IMR-90 (cell line): Measurements from ENCODE around the gene CHST10. TPM values are rescaled to one million over a fixed set of nuclear protein-coding genes. Genes with fewer than 3 reads are reported as not detected.
A peak's percentile ranks its signal among the peaks of the same experiment; 100 is the strongest.

Experiments
- ATAC-seq: fragments of 200-7000 bp; cut with Tn5 transposase; 2 replicates; pipeline ENCODE4 v1.9.1; 2020; ENCODE audit warnings: low read depth, mild to moderate bottlenecking, moderate library complexity
- BruUV-seq: library from RNA; stranded (reverse); fragments of 400-500 nt; replicated peaks from 2 replicates; lab custom pipeline; 2021; lab: Mats Ljungman, UMichigan
- CTCF ChIA-PET: fragments of 300-600 bp; formaldehyde crosslinking; extraction: SDS; loops from one replicate; lab custom pipeline; 2021; ENCODE audit warnings: antibody characterized with exemption; lab: Yijun Ruan, JAX
- POLR2A ChIA-PET: fragments of 300-600 bp; sonication (Branson Sonifier 250); formaldehyde crosslinking; loops from one replicate; lab custom pipeline; 2022; ENCODE audit warnings: antibody characterized with exemption; ENCODE audit not compliant: unreplicated experiment; lab: Charles Lee
- DNase-seq: peaks from one replicate; pipeline ENCODE4 v3.0.0; 2013
- H2AFZ ChIP-seq: replicated peaks from 2 replicates; pipeline ENCODE3; 2013; ENCODE audit warnings: low read length, mild to moderate bottlenecking; ENCODE audit not compliant: poor library complexity
- H2AK5ac ChIP-seq: 2 replicates; pipeline ENCODE4 v1.6.1; 2013; ENCODE audit warnings: low read depth, low read length, inconsistent platforms
- H2AK9ac ChIP-seq: replicated peaks from 2 replicates; pipeline ENCODE3; 2013; ENCODE audit warnings: mild to moderate bottlenecking, low read depth, low read length, moderate library complexity; ENCODE audit not compliant: poor library complexity
- H2BK120ac ChIP-seq: 2 replicates; pipeline ENCODE4 v1.6.1; 2013; ENCODE audit warnings: low read depth, low read length, inconsistent platforms
- H2BK15ac ChIP-seq: 3 replicates; pipeline ENCODE4 v1.6.1; 2013; ENCODE audit warnings: low read depth, low read length, inconsistent platforms
- H2BK20ac ChIP-seq: 2 replicates; pipeline ENCODE4 v1.6.1; 2013; ENCODE audit warnings: low read depth, mild to moderate bottlenecking, inconsistent platforms, low read length, moderate library complexity
- H2BK5ac ChIP-seq: 2 replicates; pipeline ENCODE4 v1.6.1; 2013; ENCODE audit warnings: mild to moderate bottlenecking, low read depth, low read length, inconsistent platforms; ENCODE audit not compliant: poor library complexity, severe bottlenecking
- H3K14ac ChIP-seq: replicated peaks from 2 replicates; pipeline ENCODE4 v1.6.1; 2013; ENCODE audit warnings: low read depth, low read length, inconsistent platforms
- H3K18ac ChIP-seq: 2 replicates; pipeline ENCODE4 v1.6.1; 2013; ENCODE audit warnings: low read depth, low read length, control low read depth
- H3K23ac ChIP-seq: 2 replicates; pipeline ENCODE4 v1.6.1; 2013; ENCODE audit warnings: low read depth, low read length, inconsistent platforms
- H3K27ac ChIP-seq: 2 replicates; pipeline ENCODE4 v1.5.1; 2013; ENCODE audit warnings: mild to moderate bottlenecking, control low read depth, low read length; ENCODE audit not compliant: insufficient read depth
- H3K27me3 ChIP-seq: 2 replicates; pipeline ENCODE4 v1.6.1; 2013; ENCODE audit warnings: low read length; ENCODE audit not compliant: control insufficient read depth, insufficient read depth
- H3K36me3 ChIP-seq: 2 replicates; pipeline ENCODE4 v1.6.1; 2013; ENCODE audit warnings: low read length, mixed read lengths; ENCODE audit not compliant: control insufficient read depth, insufficient read depth
- H3K4ac ChIP-seq: 2 replicates; pipeline ENCODE4 v1.6.1; 2013; ENCODE audit warnings: low read depth, low read length, inconsistent platforms
- H3K4me1 ChIP-seq: 2 replicates; pipeline ENCODE4 v1.6.1; 2013; ENCODE audit warnings: low read length, mixed read lengths; ENCODE audit not compliant: control insufficient read depth, insufficient read depth
- H3K4me2 ChIP-seq: 2 replicates; pipeline ENCODE4 v1.6.1; 2013; ENCODE audit warnings: low read depth, mild to moderate bottlenecking, control low read depth, low read length, moderate library complexity
- H3K4me3 ChIP-seq: 2 replicates; pipeline ENCODE4 v1.5.1; 2013; ENCODE audit warnings: low read depth, mild to moderate bottlenecking, control low read depth, low read length, moderate library complexity; ENCODE audit not compliant: insufficient read depth
- H3K56ac ChIP-seq: 2 replicates; pipeline ENCODE4 v1.6.1; 2013; ENCODE audit warnings: low read length, inconsistent platforms; ENCODE audit not compliant: insufficient read depth; ENCODE audit errors: extremely low read depth
- H3K79me1 ChIP-seq, 2 experiments: 2 replicates each; pipeline ENCODE4 v1.6.1; 2013; ENCODE audit warnings: low read length in 2 of 2, inconsistent platforms in 1 of 2, low read depth in 1 of 2
- H3K9ac ChIP-seq: 2 replicates; pipeline ENCODE4 v1.6.1; 2013; ENCODE audit warnings: low read depth, low read length, control low read depth
- H3K9me1 ChIP-seq: 2 replicates; pipeline ENCODE4 v1.6.1; 2013; ENCODE audit warnings: low read length, inconsistent platforms; ENCODE audit not compliant: insufficient read depth
- H3K9me3 ChIP-seq: 2 replicates; pipeline ENCODE4 v1.6.1; 2013; ENCODE audit warnings: low read length; ENCODE audit not compliant: control insufficient read depth, insufficient read depth
- H4K20me1 ChIP-seq: 2 replicates; pipeline ENCODE4 v1.6.1; 2013; ENCODE audit warnings: low read length, inconsistent platforms; ENCODE audit not compliant: insufficient read depth
- H4K5ac ChIP-seq: 2 replicates; pipeline ENCODE4 v1.6.1; 2013; ENCODE audit warnings: mild to moderate bottlenecking, low read depth, low read length, control low read depth
- H4K8ac ChIP-seq, 2 experiments: 2 replicates each; pipeline ENCODE4 v1.6.1; 2013; ENCODE audit warnings: low read depth in 2 of 2, low read length in 2 of 2, control low read depth in 1 of 2, inconsistent platforms in 1 of 2
- H4K91ac ChIP-seq: 2 replicates; pipeline ENCODE4 v1.6.1; 2013; ENCODE audit warnings: low read depth, low read length, inconsistent platforms; ENCODE audit not compliant: insufficient read depth
- CEBPB ChIP-seq: IDR thresholded peaks from 2 replicates; pipeline ENCODE4 v1.6.1; 2012; ENCODE audit warnings: low read depth, low read length, improper control_type of control experiment
- NFE2L2 ChIP-seq: fragments of 150-350 bp; IDR thresholded peaks from 2 replicates; pipeline ENCODE4 v1.6.1; 2016; ENCODE audit warnings: low read depth, mild to moderate bottlenecking, low read length
- RCOR1 ChIP-seq: IDR thresholded peaks from 2 replicates; pipeline ENCODE4 v1.6.1; 2012; ENCODE audit warnings: mild to moderate bottlenecking, low read length, improper control_type of control experiment; ENCODE audit not compliant: insufficient replicate concordance
- SMC3 ChIP-seq: fragments of 150-350 bp; IDR thresholded peaks from 2 replicates; pipeline ENCODE4 v1.6.1; 2016; ENCODE audit warnings: low read depth, mild to moderate bottlenecking, antibody characterized with exemption, low read length, moderate library complexity
- WGBS, 2 experiments: methylation state at CpG; one replicate each; pipeline versions ENCODE4 v1.1.5 to v1.1.7; 2013; ENCODE audit warnings: missing lambda C conversion rate in 2 of 2; ENCODE audit not compliant: insufficient read length in 1 of 2; ENCODE audit errors: extremely low coverage in 2 of 2; 5-methylcytosine and 5-hydroxymethylcytosine counted together
- dilution Hi-C: fragments of 300-500 bp; cut with HindIII; formaldehyde crosslinking; loops from one replicate; pipeline ENCODE4 v1.14.3; 2018; ENCODE audit warnings: low sequenced_read_pairs; ENCODE audit not compliant: unreplicated experiment
- in situ Hi-C: fragments of 300-500 bp; cut with MboI; formaldehyde crosslinking; loops from 3 replicates; pipeline ENCODE4 v1.14.3; 2019; ENCODE audit warnings: low sequenced_read_pairs, inconsistent platforms, mixed read lengths
- intact Hi-C: fragments of 100-400 bp; cut with micrococcal nuclease; formaldehyde crosslinking; loops from 2 replicates; pipeline ENCODE4 v1.10.0; 2022
- polyA plus RNA-seq, 3 experiments: library from polyadenylated mRNA; depleted of rRNA; stranded (reverse); fragments of >200 nt; gene quantifications; 2 replicates each; pipeline ENCODE4 v1.2.3, GENCODE V29; 2012; ENCODE audit warnings: low replicate concordance in 1 of 3
- total RNA-seq: library from RNA; depleted of rRNA; stranded (reverse); fragments of >200 nt; gene quantifications from 2 replicates; pipeline ENCODE4 v1.2.3, GENCODE V29; 2012
- TF ChIP-seq, protein P1 (sequence below): fragments of 150-350 bp; IDR thresholded peaks from 2 replicates; pipeline ENCODE4 v1.6.1; 2017; ENCODE audit warnings: mild to moderate bottlenecking, antibody characterized with exemption, low read length, low read depth

CHST10 gene
- total and polyA plus RNA-seq, 2 of the 4 experiments (the other 2 are of a cell fraction): 6.9 to 8.6 TPM

DNA sequence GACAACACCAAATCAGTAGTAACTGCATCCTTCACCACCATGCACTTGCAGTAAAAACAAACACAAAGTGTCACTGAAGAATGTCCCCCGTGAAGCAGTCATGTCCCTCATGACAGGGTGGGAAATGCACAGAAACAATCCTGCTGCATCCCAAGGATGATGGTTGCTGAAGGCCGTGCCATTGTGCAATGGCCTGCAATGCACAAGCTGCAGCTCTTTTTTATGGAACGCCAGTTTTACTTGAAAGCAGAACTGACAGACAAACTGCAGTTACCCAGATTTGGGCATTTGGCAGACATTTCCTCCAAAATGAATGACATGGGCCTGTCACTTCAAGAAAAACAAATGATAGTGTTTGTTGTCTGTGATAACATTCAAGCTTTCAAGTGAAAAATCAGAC lies 2.4 kb upstream of the CHST10 start:
- Histone ChIP-seq H2BK5ac (no peak overlapping the region), H2AFZ (no peak overlapping the region), H3K4ac (no peak overlapping the region), H3K18ac (no peak overlapping the region), H3K27ac (no peak overlapping the region), H3K14ac (no peak overlapping the region), H4K20me1 (no peaks in the 10 kb centered on the region), H4K91ac (no peak overlapping the region), H2AK9ac (no peak overlapping the region), H3K4me3 (no peak overlapping the region), H3K27me3 (peaks cover 11% of the 10 kb centered on the region), H2AK5ac (no peak overlapping the region), H4K5ac (no peak overlapping the region), H2BK120ac (no peak overlapping the region), H3K9me3 (no peaks in the 10 kb centered on the region), H3K9me1 (no peaks in the 10 kb centered on the region), H3K4me1 (no peaks in the 10 kb centered on the region), H3K56ac (no peak overlapping the region), H3K36me3 (no peaks in the 10 kb centered on the region), H3K9ac (no peak overlapping the region), H2BK20ac (no peak overlapping the region), H3K4me2 (no peak overlapping the region), H3K23ac (no peak overlapping the region), H4K8ac (no peak overlapping the region), H3K79me1 (peaks cover 0 to 9% of the 10 kb centered on the region in 2 experiments; a peak in 2 of 4 replicates), H2BK15ac (no peak overlapping the region)
- in situ Hi-C loops (no loop called here), dilution Hi-C loops (no loop called here), intact Hi-C loops (loop anchor here (10.0 kb wide), 1 partner anchor 565 kb away; no protein-coding TSS in a partner anchor)
- DNase-seq (no peak), ATAC-seq (no peak)
- TF ChIP-seq SMC3 (no peak), CEBPB (0 out of 2 replicates have a peak, but pooled peaks have one; percentile 26), NFE2L2 (no peak), RCOR1 (no peak)
- TF ChIP-seq, protein P1, sequence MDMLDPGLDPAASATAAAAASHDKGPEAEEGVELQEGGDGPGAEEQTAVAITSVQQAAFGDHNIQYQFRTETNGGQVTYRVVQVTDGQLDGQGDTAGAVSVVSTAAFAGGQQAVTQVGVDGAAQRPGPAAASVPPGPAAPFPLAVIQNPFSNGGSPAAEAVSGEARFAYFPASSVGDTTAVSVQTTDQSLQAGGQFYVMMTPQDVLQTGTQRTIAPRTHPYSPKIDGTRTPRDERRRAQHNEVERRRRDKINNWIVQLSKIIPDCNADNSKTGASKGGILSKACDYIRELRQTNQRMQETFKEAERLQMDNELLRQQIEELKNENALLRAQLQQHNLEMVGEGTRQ: no peak
- ChIA-PET POLR2A (no interaction called here), CTCF (interaction anchor here (0.7 kb wide), 1 partner anchor 1771 kb away, joined by 3 read pairs; no protein-coding TSS in a partner anchor)
- no TSS peak for BruUV-seq
- WGBS, 2 experiments: 34% methylated on average over 3 of the region's 3 CpGs; no CpG with 5 or more reads in 1 of the 2 experiments
